ENCODE data around the gene MICB.

GRCh38 chr6:31543639-31544038, 45.7 kb downstream of the MICB start:
- TF ChIP-seq CTCF (IDR thresholded peaks at IDR 0.05; ENCODE audit: insufficient read depth, low read length, poor library complexity, severe bottlenecking) (no peak), EZH2phosphoT487 (conservative IDR thresholded peaks at IDR 0.05; ENCODE audit: low read length) (no peak)

All from SU-DHL-6 (cell line).